ENCODE results near the gene SLC17A9. TPM values are rescaled to one million over a fixed set of nuclear protein-coding genes. Genes with fewer than 3 reads are reported as not detected.

Gene SLC17A9
- total RNA-seq, 1 experiment from 2014 or later, result not detected

DNA sequence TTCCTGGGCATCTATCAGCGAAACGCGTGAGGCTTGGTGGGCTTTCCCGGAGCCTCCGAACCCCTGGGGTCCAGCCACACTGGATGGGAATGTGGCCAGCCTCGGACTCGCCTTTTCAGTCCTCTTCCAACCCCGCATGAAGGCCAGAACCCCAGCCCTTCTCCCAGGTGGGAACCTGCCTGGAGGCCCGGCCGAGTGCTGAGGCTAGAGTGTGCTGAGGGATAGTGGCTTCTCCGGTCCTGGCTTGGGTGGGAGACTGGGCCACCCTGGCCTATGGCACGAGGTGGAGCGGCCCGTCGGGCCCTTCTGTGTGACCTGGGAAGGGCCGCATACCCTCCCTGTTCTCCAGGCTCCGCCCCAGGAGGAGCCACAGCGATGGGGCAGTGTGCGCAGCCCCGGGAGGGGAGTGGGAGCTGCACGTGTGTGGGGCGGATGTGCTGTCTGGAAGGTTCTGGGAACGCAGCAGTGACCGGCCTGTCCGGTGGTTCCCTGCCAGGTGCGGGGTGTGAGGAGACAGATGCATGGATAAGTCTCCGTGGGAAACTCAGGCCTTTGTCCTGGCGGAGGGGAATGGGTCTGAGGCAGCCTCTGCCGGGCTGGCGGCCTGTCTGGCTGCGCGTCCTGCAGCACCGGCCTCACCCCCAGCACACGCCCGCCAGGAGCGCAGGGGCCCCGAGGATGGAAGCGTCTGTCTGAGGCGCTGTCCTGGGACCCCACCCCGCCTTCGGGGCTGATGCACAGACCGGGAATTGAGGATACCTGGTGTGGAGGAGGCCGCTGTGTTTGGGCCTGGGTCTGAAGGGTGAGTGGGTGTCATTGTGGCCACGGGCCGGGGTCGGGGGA, 55.4 kb downstream of the SLC17A9 start:
- no peak for DNase-seq
- peaks cover 72% of the 10 kb centered on the region for H3K27me3 ChIP-seq
- H3K9me3 ChIP-seq, result peaks cover 5% of the 10 kb centered on the region; the same call in 1 of the 2 replicates
- H3K4me3 ChIP-seq, result no peak overlapping the region
- H3K36me3 ChIP-seq, result no peaks in the 10 kb centered on the region

DNA sequence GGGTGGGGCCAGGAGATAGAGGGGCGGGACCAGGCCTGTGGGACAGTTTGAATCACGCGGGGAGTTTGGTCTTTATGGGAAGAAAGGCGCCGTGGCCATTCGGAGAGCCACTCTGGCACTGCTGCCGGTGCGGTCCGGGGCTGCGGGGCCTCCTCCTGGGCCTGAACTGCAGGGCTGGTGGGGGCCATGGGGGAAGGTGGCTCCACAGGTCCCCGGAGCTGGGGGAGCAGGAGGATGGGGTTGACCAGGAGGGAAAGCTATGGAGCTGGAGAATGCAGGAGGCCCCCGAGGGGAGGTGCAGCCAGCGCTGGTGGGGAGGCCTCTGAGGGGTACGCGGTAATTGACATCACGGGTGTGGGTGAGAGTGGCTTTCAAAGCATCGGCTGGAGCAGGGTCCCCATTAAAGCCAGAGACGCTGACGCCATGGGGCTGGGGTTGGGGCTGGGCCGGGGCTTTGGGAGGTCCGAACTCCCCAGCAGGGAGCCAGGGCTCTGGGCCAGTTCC, 56.1 kb downstream of the SLC17A9 start:
- Histone ChIP-seq H3K27me3 (peaks cover 65% of the 10 kb centered on the region), H3K36me3 (no peaks in the 10 kb centered on the region), H3K4me3 (no peak overlapping the region), H3K9me3 (peaks cover 13% of the 10 kb centered on the region)
- no peak for DNase-seq

DNA sequence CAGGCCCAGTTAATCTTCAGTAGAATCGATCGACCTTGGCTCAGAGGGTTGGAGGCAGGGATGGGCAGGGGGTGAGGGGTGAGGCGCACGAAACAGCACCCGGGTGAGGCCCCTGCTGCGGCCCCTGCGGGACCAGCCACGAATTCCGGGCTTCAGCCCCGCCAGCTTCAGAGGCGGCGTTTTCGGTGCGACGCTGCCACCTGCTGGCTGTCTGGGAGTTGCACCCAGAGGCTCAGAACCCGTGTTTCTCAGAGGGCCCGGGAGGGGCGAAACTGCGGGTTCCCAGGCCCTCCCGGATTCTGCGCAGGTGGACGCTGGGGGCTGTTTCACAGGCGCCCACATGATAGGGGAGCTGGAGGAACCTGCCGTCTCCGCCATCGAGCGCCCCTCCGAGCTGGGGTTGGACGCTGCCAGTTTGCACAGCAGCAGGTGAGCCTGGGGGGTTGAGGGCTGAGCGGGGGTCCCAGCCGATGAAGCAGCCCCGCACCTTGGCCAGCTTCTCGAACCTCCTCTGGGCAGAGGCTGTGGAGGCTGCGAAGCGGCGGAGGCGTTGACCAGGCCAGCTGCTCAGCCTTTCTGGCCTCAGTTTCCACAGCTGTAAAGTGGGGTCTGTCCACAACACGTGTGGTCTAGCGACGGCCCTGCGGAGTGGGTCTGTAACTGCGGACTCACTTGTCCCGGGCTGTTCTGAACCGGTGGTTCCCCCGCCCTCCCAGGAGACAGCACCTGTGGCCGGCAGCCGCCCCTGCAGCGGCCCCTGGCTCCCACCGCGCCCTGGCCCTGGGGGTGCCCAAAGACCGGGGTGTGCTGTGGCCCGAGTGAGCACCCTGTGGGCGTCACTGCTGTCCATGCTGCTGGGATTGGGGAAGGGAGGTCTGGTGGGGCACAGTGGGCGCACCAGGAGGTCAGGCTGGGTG, 56.8 kb downstream of the SLC17A9 start:
- H3K36me3 ChIP-seq, result no peaks in the 10 kb centered on the region
- no peak overlapping the region for H3K4me3 ChIP-seq
- DNase-seq, result peak; percentile 68
- H3K27me3 ChIP-seq, result peaks cover 58% of the 10 kb centered on the region
- peaks cover 13% of the 10 kb centered on the region for H3K9me3 ChIP-seq

DNA sequence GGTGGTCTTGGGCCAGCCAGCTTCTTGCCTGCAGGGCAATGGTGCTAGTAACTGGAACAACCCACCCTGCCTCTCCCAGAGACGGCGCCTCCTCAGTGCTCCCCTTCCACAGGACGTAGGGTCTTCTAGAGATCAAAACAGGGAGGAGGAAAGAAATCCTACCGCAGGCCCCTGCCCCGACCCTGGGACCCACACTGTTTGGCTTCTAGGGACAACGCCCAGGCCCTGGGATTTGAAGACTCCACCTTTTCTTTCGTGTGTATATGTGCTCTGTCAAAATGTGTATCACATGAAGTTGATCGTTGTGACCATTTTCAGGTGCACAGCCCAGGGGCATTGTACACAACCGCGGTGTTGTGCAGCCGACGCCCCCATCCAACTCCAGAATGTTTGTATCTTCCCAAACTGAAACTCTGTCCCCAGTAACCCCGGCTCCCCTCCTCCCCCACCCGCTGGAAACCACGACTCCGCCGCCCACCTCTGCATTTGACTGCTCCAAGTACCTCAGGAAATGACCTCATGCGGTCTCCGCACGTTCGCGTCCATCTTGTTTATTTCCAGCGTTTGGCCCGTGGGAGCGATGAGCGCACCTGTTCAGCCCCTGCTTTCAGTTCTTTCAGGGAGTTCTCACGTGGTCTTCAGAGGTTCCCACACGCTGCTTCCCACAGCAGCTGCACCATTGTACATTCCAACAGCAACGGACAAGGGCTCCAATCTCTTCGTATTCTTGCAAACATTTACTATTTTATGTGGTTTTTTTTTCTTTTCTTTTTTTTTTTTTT, 57.7 kb downstream of the SLC17A9 start:
- Histone ChIP-seq H3K9me3 (peaks cover 13% of the 10 kb centered on the region), H3K4me3 (no peak overlapping the region), H3K36me3 (no peaks in the 10 kb centered on the region), H3K27me3 (peaks cover 51% of the 10 kb centered on the region)
- peak; percentile 72 for DNase-seq

DNA sequence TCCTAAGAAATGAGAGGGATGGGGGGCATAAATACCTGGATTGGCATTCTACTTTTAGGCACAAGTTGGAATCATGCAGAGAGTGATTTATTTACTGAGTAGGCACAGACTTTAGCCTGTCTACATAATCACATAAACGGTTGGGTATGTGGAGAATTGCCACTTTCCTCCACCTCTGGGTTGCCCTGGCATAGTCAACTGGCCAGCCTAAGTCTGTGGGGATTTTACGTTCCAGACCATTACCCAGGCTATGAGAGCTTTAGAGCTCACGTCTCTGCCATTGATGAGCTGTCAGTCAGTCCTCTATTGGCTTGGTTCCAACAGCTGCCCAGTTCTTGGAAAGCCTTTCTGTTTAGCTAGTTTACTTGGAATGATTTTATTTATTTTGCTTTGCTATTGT, 59.3 kb downstream of the SLC17A9 start:
- no peaks in the 10 kb centered on the region for H3K36me3 ChIP-seq
- peaks cover 38% of the 10 kb centered on the region for H3K27me3 ChIP-seq
- H3K9me3 ChIP-seq, result peaks cover 13% of the 10 kb centered on the region
- peak; percentile 94 for DNase-seq
- no peak overlapping the region for H3K4me3 ChIP-seq

DNA sequence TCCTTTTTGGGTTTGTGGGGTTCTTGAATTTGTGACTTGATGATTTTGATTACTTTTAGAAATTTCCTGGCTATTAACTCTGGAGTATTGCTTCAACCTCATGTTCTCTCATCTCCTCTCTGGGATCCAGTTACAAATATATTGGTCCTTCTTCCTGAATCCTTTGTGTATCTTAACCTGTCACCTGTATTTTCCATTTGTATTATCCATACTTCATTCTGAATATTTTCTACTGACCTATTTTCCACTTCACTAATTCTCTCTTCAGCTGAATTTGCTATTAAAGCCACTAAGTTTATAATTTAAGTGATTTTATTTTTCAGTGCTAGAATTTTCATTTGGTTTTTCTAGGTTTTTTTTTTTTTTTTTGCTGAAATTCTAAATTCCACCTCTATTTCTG, 60.7 kb downstream of the SLC17A9 start:
- H3K27me3 ChIP-seq, result peaks cover 25% of the 10 kb centered on the region

DNA sequence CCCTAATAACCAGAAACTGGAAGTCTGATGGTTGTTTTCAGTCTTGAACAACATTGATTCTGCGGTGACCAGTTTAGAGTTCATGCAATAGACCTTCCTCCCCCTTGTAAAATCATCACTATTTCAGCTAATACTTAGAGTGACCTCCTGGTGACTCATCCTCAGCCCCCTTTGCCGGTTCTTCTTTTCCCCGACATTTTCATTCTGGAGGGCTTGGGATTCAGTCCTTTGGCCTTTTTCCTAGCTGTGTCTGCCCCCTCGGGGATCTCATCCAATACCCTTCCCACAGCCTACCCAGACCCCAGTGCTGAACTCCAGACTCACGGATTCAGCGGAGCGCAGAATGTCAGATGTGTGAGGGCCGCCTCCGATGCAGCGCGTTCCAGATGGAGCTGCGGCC, 61.8 kb downstream of the SLC17A9 start:
- DNase-seq, result no peak
- Histone ChIP-seq H3K9me3 (peaks cover 13% of the 10 kb centered on the region), H3K36me3 (no peaks in the 10 kb centered on the region), H3K4me3 (no peak overlapping the region), H3K27me3 (peaks cover 21% of the 10 kb centered on the region)

More for the DNA sequence above, 60.7 kb downstream of the SLC17A9 start:
- Histone ChIP-seq H3K9me3 (peaks cover 13% of the 10 kb centered on the region), H3K36me3 (no peaks in the 10 kb centered on the region), H3K4me3 (no peak overlapping the region)
- DNase-seq, result no peak

DNA sequence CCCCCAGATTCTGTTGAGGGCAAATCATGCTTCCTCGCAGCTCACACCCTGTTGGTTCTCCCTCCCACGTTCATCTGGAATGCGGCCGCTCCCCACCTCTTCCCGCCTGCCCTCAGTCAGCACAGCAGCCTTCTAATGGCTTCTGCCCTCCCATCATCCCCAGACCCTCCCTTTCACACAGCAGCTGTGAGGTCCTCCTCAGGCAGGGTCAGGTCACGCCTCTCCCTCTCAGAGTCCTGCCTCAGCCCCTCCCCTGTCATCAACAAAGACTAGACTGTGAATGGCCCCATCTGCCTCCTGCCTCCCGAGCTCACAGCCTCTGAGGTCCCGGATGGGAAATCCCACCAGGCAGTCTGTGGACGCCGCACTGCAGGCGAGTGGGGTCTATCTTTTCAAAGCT, 62.2 kb downstream of the SLC17A9 start:
- no peak for DNase-seq
- Histone ChIP-seq H3K9me3 (peaks cover 13% of the 10 kb centered on the region), H3K27me3 (peaks cover 20% of the 10 kb centered on the region), H3K36me3 (no peaks in the 10 kb centered on the region), H3K4me3 (no peak overlapping the region)

DNA sequence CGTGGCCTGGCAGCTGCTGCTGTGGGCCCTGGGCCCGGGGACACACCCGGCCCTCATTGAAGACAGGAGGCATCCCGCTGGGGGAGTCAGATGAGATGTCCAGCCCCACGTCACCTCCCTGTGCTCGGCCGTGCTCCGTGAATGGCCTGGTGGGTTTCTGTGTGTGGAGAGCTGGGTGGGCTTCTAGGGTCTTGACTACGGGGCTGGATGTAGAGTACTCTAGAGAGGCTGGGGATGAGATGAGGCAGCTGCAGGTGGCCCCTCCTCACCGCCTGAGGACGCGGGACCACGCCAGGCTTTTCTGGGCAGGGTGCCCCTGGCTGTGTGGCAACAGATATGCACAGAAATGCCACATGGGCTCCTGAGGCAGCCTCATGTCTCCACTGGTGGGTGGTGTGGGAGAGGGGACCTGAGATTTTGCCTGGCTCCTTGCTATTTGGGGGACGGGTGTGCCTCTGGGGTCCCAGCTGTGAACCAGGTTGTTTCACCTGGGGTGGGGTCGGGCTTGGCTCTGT, 62.7 kb downstream of the SLC17A9 start:
- peaks cover 13% of the 10 kb centered on the region for H3K9me3 ChIP-seq
- DNase-seq, result no peak
- peaks cover 15% of the 10 kb centered on the region for H3K27me3 ChIP-seq
- H3K4me3 ChIP-seq, result no peak overlapping the region
- no peaks in the 10 kb centered on the region for H3K36me3 ChIP-seq

DNA sequence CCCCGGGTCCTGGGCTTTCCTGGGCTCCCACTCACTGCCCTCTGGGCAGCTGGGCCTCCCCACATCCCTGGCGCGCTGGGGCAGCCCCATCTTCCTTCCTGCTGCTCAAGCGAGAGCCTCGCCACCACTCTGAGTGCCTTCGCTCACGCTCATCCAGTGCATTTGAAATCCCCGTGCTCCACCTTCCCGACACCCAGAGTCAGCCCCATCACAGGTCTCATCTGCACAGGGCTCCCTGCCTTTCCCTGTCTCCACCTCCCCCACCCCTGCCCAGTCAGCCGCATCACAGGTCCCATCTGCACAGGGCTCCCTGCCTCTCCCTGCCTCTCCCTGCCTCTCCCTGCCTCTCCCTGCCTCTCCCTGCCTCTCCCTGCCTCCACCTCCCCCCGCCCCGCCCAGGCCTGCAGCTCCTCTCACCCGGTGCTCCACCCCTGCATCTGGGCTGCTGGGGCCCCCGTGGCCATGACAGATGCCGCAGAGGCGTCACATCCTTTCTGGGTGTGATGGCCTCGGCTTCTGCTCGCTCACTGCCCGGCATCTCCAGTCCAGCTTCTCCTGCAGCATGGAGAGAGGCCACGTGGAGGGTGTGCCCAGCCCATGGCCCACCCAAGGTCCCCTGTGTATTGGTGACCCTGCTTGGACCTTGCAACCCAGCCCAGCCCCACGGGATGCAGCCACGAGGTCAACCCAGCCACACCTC, 63.3 kb downstream of the SLC17A9 start:
- peaks cover 18% of the 10 kb centered on the region for H3K27me3 ChIP-seq
- H3K9me3 ChIP-seq, result peaks cover 15% of the 10 kb centered on the region
- no peak for DNase-seq
- H3K4me3 ChIP-seq, result no peak overlapping the region
- no peaks in the 10 kb centered on the region for H3K36me3 ChIP-seq

DNA sequence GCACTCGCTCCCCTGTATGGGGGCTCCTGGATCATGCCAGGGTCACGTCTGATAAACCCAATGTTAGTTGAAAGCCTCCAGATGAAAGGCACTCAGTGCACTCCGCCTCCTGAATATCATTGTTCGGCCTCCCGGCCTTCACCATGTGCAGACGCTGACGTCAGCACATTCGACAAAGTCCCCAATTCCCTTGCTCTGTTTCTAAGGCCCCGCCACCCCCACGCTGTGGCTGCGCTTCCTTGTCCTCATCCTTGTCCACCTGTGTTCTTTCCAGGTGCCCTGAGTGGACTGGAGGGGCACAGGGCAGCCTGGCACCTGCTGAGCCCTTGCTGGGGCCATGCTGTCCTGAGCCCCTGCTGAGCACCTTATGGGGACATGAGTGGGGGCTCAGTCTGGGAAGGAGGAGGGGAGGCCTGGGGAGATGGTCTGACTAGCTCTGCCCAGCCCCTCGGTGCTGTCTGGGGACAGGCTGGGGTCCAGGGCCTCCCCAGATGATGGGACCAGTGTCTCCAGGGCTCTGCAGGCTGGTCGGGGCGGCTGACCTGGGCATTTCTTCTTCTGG, 64.1 kb downstream of the SLC17A9 start:
- no peak for DNase-seq
- Histone ChIP-seq H3K9me3 (peaks cover 15% of the 10 kb centered on the region), H3K4me3 (no peak overlapping the region), H3K36me3 (no peaks in the 10 kb centered on the region), H3K27me3 (peaks cover 18% of the 10 kb centered on the region)

DNA sequence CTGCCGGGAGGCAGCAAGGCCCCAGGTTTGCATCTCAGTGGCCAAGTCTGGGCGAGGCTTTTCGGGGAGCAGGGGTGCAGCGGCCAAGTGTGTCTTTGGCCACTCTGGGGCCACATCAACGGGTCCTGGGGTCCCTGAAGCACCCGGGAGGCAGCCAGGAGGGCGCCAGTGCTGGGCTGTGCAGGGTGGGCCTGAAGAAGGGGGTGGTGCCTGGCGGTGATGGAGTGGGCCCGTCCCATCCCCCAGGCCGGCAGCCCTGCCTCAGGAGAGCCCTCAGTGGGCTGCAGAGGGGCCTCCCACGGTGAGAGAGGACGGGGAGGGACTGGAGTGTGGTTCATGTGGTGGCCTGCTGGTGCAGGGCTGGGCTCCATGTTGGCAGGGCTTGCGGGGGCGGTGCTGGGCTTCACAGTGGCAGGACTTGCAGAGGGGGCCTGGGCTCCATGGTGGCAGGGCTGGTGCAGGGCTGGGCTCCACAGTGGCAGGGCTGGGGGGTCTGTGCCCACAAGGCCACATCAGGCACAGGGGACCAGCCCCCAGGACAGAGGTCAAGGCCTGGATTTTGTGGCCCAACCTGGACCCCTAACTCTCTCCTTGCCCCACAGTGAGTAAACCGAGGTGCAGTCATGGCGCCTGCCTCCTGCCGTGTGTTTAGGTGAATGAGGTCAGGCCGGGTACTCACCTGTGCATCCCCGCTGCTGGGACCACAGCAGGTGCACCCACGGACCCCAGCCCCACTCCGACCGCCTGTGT, 64.7 kb downstream of the SLC17A9 start:
- Histone ChIP-seq H3K4me3 (no peak overlapping the region), H3K27me3 (peaks cover 21% of the 10 kb centered on the region), H3K9me3 (peaks cover 15% of the 10 kb centered on the region), H3K36me3 (no peaks in the 10 kb centered on the region)
- DNase-seq, result no peak

DNA sequence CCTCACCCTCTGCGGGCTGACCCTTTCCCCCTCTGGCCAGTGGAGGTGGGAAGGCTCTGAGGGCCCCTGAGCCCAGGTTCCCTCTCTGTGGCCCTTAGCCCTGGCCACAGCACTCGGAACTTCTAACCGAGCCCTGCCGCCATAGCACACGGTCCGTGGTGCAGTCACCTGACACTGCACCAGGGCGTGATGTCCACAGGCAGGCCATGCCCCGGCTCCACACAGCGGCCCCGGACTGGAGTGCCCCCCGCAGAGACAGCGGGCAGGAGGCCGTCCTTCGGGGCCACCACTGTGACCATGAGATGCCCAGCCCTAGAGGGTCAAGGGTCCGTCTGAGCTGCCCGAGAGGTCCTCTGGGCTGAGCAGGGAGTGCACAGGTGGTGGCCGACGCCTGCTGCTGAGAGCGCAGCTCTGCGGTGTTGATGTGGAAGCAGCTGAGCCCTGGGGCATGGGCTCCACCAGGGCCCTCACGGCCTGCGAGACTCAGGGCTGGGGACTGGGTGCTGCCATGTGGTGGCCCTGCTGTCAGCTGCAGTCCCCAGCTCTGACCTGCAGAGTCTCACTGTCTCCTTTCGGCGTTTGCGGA, 65.4 kb downstream of the SLC17A9 start:
- Histone ChIP-seq H3K36me3 (no peaks in the 10 kb centered on the region), H3K9me3 (peaks cover 9% of the 10 kb centered on the region), H3K4me3 (no peak overlapping the region), H3K27me3 (peaks cover 24% of the 10 kb centered on the region)
- DNase-seq, result no peak

Data from MG63 (cell line).